Measurements from ENCODE around the gene KLHDC3.
A peak's percentile ranks its signal among the peaks of the same experiment; 100 is the strongest.
"Not testable (repeated sequence)": the region's sequence is repeated elsewhere in the genome, so short reads cannot be mapped to it uniquely, and the experiment has no call there.

The KLHDC3 gene

DNA sequence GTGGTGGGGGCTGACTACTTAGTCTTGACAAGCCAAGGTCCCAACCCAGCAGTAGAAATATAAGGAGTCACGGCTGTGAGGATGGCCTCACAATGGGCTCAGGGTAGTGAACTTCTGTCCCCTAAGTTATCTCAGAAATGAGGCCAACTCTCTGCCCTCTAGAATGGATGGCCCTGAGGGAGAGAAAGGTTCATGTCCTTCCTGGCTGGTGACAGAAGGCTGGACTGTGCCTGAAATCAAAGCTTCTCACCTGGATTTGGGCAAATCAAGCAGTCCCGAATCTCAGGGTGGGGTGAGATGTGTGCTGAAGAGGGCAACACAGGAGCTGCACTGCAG, 20.1 kb downstream of the KLHDC3 start:
- H3K4me3 ChIP-seq (ENCODE audit: low read depth, low read length) = no peak overlapping the region
- TF ChIP-seq CTCF (conservative IDR thresholded peaks at IDR 0.05; ENCODE audit: low read depth, low read length) = no peak
- DNase-seq (ENCODE audit: low read depth) = no peak

DNA sequence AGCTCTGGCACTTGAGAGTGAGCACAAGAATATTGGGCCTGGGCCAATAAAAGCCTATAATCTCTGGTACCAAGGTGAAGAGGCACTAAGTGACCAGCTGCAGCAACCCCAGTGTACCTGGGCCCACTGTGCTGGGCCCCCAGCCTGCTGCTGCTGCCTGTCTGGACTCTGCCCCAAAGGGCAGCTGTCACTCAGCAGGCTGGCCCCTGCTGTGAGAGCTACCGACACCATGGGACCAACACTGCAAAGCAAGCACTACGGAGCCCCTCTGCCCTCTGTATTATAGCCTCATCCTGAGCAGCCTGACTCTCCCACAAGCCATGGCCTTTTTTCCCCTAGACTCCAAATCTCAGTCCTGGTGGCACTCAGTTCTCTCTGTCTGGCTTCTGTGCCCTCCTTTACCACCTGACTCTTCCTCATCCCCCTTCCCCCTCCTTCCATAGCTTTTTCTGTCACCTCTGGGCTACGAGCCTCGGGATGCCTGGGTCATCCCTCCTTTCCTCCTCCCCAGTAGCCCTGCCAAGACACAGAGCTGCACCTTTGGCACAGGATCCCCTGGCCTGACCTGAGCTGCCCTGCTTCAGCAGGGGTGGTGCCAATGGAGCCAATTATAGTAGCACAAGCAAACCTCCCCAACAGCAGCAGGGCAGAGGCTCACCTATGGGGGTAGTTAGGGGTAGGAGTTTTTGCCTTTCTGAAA, 21.6 kb downstream of the KLHDC3 start:
- H3K4me3 ChIP-seq (ENCODE audit: low read depth, low read length) = no peak overlapping the region
- DNase-seq (ENCODE audit: low read depth) = no peak
- no peak for TF ChIP-seq CTCF (conservative IDR thresholded peaks at IDR 0.05; ENCODE audit: low read depth, low read length)

GRCh38 chr6:43036712-43037111, 22.7 kb downstream of the KLHDC3 start:
- no peak for TF ChIP-seq CTCF (conservative IDR thresholded peaks at IDR 0.05; ENCODE audit: low read depth, low read length)
- DNase-seq (ENCODE audit: low read depth) = no peak
- no peak overlapping the region for H3K4me3 ChIP-seq (ENCODE audit: low read depth, low read length)

DNA sequence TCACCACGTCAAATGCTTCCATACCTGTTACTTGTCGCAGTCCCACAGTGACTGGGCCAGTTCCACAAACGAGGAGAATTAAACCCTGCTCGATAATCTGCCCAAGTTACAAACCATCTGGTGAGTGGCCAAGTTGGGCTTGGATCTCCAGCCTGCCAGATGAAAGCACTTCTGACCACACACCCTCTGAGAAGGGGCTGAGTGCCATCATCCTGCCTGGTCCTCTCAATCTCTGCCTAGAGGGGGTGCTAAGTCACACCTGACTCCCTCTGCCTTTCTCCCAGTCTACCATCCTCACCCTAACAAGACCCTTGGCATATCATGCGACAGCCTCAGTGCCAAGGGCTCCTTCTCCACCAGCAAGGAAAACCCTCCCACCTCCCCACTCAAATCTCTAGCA, 23.1 kb downstream of the KLHDC3 start:
- no peak for DNase-seq (ENCODE audit: low read depth)
- H3K4me3 ChIP-seq (ENCODE audit: low read depth, low read length) = no peak overlapping the region
- TF ChIP-seq CTCF (conservative IDR thresholded peaks at IDR 0.05; ENCODE audit: low read depth, low read length) = peak; percentile 7

DNA sequence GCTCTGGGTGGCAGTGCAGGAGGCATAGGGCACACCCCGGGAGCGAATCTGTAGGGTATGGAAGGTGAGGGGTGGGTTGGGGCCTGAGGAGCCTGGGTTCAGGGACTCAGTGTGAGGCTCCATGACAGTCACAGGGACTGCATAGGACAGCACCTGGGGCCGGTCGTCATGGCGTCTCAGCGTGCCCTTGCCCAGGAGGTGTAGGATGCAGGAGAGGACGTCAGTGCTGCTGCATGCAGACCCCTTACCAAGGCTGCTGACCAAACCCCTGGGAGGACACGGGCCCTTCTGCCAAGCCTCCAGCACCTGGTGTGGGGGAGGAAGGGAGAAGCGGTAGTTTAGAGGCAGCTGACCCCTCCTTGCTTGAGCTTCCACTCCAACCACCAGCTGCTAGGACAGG, 23.7 kb downstream of the KLHDC3 start:
- H3K4me3 ChIP-seq (ENCODE audit: low read depth, low read length) = no peak overlapping the region
- TF ChIP-seq CTCF (conservative IDR thresholded peaks at IDR 0.05; ENCODE audit: low read depth, low read length) = no peak
- no peak for DNase-seq (ENCODE audit: low read depth)

DNA sequence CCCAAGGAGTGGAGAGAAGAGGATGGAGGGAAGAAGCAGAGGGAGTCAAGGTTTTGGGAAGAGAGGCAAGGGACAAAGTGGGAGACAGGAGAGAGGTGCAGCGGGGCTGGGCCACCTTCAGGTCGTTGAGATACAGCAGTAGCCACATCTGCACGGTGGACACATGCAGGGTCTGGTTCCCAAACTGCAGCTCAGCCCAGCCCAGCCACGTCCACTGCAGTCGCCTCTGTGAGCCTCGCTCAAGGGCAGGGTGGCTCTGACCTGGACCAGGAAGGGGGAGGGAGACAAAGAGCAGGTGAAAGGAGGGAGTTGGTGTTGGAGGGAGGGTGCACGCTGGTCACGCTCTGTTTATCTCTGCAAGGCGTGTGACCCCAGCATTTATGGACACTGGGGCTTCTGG, 24.7 kb downstream of the KLHDC3 start:
- no peak for TF ChIP-seq CTCF (conservative IDR thresholded peaks at IDR 0.05; ENCODE audit: low read depth, low read length)
- H3K4me3 ChIP-seq (ENCODE audit: low read depth, low read length) = no peak overlapping the region
- DNase-seq (ENCODE audit: low read depth) = no peak

- no peak for TF ChIP-seq CTCF (conservative IDR thresholded peaks at IDR 0.05; ENCODE audit: low read depth, low read length)
- no peak overlapping the region for H3K4me3 ChIP-seq (ENCODE audit: low read depth, low read length)
- DNase-seq (ENCODE audit: low read depth) = no peak
These were observed 26.7 kb downstream of the KLHDC3 start for GRCh38 chr6:43040542-43041257.

GRCh38 chr6:43041475-43041874, 27.4 kb downstream of the KLHDC3 start:
- DNase-seq (ENCODE audit: low read depth); H3K4me3 ChIP-seq (ENCODE audit: low read depth, low read length): not testable (repeated sequence)
